Measurements from ENCODE around the gene PGAP6.

Gene PGAP6

DNA sequence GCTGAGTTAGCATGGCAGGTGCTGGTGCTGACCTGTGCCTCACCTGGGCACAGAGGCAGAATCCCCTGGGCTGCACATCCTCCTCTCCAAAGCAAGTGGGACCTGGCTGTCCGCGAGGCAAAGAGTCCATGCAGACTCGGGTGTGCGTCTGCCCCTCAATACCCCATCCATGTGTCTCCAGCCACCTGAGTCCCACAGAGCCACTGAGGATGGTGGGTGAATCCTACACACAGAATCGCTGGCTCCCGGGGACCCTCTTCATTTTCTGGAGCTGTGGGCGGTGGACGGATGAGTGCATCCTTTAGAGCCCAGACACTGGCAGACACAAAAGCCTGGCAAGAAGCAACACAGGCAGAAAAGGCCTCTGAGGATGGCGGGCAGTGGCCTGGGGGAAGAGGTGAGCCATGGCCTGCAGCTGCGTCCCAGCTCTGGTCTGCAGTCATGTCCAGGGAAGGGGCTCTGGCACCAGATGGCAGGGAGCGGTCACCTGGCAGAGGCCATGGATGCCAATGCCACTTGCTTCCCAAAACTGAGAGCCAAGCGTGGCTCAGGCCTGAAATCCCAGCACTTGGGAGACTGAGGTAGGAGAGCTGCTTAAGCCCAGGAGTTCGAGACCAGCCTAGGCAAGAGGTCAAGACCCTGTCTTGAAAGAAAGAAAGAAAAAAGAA lies 59.2 kb downstream of the PGAP6 start:
- H3K79me2 ChIP-seq (ENCODE audit: control insufficient read depth, low read length), result peaks cover 82% of the 10 kb centered on the region

DNA sequence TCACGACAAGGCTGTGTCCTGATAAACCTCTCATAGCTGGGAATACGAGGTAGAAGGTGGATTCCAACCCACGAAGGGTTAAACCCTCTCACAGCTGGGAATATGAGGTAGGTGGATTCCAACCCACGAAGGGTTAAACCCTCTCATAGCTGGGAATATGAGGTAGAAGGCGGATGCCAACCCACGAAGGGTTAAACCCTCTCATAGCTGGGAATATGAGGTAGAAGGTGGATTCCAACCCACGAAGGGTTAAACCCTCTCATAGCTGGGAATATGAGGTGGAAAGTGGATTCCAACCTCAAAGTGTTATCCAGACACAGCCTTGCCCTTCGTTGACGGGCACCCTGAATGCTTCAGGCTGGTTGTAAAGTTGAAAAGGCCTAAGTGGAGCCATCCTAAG lies 60.2 kb downstream of the PGAP6 start:
- no peaks in the 10 kb centered on the region for H3K27me3 ChIP-seq (ENCODE audit: control insufficient read depth, low read length)
- peaks cover 6% of the 10 kb centered on the region for H3K36me3 ChIP-seq (ENCODE audit: control insufficient read depth, low read length)
- no peaks in the 10 kb centered on the region for H3K9me3 ChIP-seq (ENCODE audit: control insufficient read depth, insufficient read depth, low read length)
- peaks cover 86% of the 10 kb centered on the region for H3K79me2 ChIP-seq (ENCODE audit: control insufficient read depth, low read length)
- no peak for TF ChIP-seq EZH2phosphoT487 (IDR thresholded peaks at IDR 0.05; ENCODE audit: borderline replicate concordance, low read length)
- TF ChIP-seq, protein P1, sequence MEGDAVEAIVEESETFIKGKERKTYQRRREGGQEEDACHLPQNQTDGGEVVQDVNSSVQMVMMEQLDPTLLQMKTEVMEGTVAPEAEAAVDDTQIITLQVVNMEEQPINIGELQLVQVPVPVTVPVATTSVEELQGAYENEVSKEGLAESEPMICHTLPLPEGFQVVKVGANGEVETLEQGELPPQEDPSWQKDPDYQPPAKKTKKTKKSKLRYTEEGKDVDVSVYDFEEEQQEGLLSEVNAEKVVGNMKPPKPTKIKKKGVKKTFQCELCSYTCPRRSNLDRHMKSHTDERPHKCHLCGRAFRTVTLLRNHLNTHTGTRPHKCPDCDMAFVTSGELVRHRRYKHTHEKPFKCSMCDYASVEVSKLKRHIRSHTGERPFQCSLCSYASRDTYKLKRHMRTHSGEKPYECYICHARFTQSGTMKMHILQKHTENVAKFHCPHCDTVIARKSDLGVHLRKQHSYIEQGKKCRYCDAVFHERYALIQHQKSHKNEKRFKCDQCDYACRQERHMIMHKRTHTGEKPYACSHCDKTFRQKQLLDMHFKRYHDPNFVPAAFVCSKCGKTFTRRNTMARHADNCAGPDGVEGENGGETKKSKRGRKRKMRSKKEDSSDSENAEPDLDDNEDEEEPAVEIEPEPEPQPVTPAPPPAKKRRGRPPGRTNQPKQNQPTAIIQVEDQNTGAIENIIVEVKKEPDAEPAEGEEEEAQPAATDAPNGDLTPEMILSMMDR (IDR thresholded peaks at IDR 0.05; ENCODE audit: low read depth, low read length, poor library complexity, severe bottlenecking), result no peak
- H3K4me1 ChIP-seq (ENCODE audit: control insufficient read depth, low read length), result peaks cover 27% of the 10 kb centered on the region
- H3K9me2 ChIP-seq (replicated peaks; ENCODE audit: control insufficient read depth, low read length), result no peaks in the 10 kb centered on the region
- H3K4me3 ChIP-seq (ENCODE audit: low read length), result no peak overlapping the region
- no peak overlapping the region for H3K27ac ChIP-seq (ENCODE audit: low read depth, low read length)
- peaks cover 17% of the 10 kb centered on the region for H4K20me1 ChIP-seq (ENCODE audit: control insufficient read depth, insufficient read depth, low read depth, low read length)
- no peak overlapping the region for H3K4me2 ChIP-seq (ENCODE audit: low read length)
- H3F3A ChIP-seq (ENCODE audit: control insufficient read depth, insufficient read depth), result no peaks in the 10 kb centered on the region

More for the DNA sequence above, 59.2 kb downstream of the PGAP6 start:
- H3K4me3 ChIP-seq (ENCODE audit: low read length), result no peak overlapping the region
- no peaks in the 10 kb centered on the region for H3K9me3 ChIP-seq (ENCODE audit: control insufficient read depth, insufficient read depth, low read length)
- H3F3A ChIP-seq (ENCODE audit: control insufficient read depth, insufficient read depth), result no peaks in the 10 kb centered on the region
- peaks cover 6% of the 10 kb centered on the region for H3K36me3 ChIP-seq (ENCODE audit: control insufficient read depth, low read length)
- H3K27ac ChIP-seq (ENCODE audit: low read depth, low read length), result no peak overlapping the region
- TF ChIP-seq, protein P1 (IDR thresholded peaks at IDR 0.05; ENCODE audit: low read depth, low read length, poor library complexity, severe bottlenecking), result no peak
- TF ChIP-seq EZH2phosphoT487 (IDR thresholded peaks at IDR 0.05; ENCODE audit: borderline replicate concordance, low read length), result no peak
- no peak overlapping the region for H3K4me2 ChIP-seq (ENCODE audit: low read length)
- peaks cover 17% of the 10 kb centered on the region for H4K20me1 ChIP-seq (ENCODE audit: control insufficient read depth, insufficient read depth, low read depth, low read length)
- no peaks in the 10 kb centered on the region for H3K27me3 ChIP-seq (ENCODE audit: control insufficient read depth, low read length)
- peaks cover 34% of the 10 kb centered on the region for H3K4me1 ChIP-seq (ENCODE audit: control insufficient read depth, low read length)
- H3K9me2 ChIP-seq (replicated peaks; ENCODE audit: control insufficient read depth, low read length), result no peaks in the 10 kb centered on the region
